Endothelial cell of umbilical vein (primary cell): ENCODE measurements around the gene GMCL2. TPM values are rescaled to one million over a fixed set of nuclear protein-coding genes. Genes with fewer than 3 reads are reported as not detected.

Experiments used
- BruUV-seq: library from RNA; stranded (reverse); fragments of 400-500 nt; replicated peaks from 2 replicates; lab custom pipeline; 2021; lab: Mats Ljungman, UMichigan
- CTCF ChIA-PET: fragments of 300-600, 350-600 bp; sonication (Branson Sonifier 250); formaldehyde crosslinking; loops from one replicate; lab custom pipeline; 2021; ENCODE audit warnings: antibody characterized with exemption, inconsistent platforms; lab: Charles Lee
- POLR2A ChIA-PET: fragments of 300-600, 350-600 bp; sonication (Branson Sonifier 250); formaldehyde crosslinking; loops from one replicate; lab custom pipeline; 2021; ENCODE audit warnings: antibody characterized with exemption, inconsistent platforms; lab: Charles Lee
- DNase-seq: peaks from one replicate; pipeline ENCODE4 v3.0.0-alpha.2; 2011; ENCODE audit warnings: low read depth, low spot score
- FAIRE-seq: peaks from 2 replicates; lab custom pipeline; 2011; peaks lifted over from hg19 to GRCh38; lab: Jason Lieb, UNC
- H2AFZ ChIP-seq: 2 replicates; pipeline ENCODE4 v1.6.0; 2012; ENCODE audit warnings: low read depth, low read length, control low read depth, inconsistent platforms
- H3K27ac ChIP-seq: 2 replicates; pipeline ENCODE4 v1.5.1; 2011; ENCODE audit warnings: low read depth, mild to moderate bottlenecking, control low read depth, low read length, moderate library complexity; ENCODE audit not compliant: insufficient read depth
- H3K27me3 ChIP-seq, 2 experiments: 2 replicates each; pipeline versions ENCODE4 v1.6.0 to v1.6.1; 2011; ENCODE audit warnings: low read length in 2 of 2, mixed read lengths in 1 of 2; ENCODE audit not compliant: control insufficient read depth in 2 of 2, insufficient read depth in 2 of 2
- H3K36me3 ChIP-seq, 2 experiments: 2 replicates in 1 of 2; 3 replicates in 1 of 2; pipeline ENCODE4 v1.5.1; 2011; ENCODE audit warnings: low read length in 2 of 2, mild to moderate bottlenecking in 1 of 2, moderate library complexity in 1 of 2; ENCODE audit not compliant: control insufficient read depth in 2 of 2, insufficient read depth in 2 of 2; ENCODE audit errors: extremely low read depth in 1 of 2
- H3K4me1 ChIP-seq: 3 replicates; pipeline ENCODE4 v1.5.1; 2011; ENCODE audit warnings: mild to moderate bottlenecking, low read length; ENCODE audit not compliant: control insufficient read depth, insufficient read depth; ENCODE audit errors: extremely low read depth
- H3K4me2 ChIP-seq: 2 replicates; pipeline ENCODE4 v1.6.1; 2011; ENCODE audit warnings: low read length, control low read depth, mixed read lengths; ENCODE audit not compliant: insufficient read depth
- H3K4me3 ChIP-seq, 3 experiments: fragments of 200-600 bp in 1 of 3; sonication (generic), shearing (Covaris generic) in 1 of 3; replicated peaks in 1 of 3; 2 replicates each; pipeline ENCODE4 v1.5.1; 2011 to 2016; ENCODE audit warnings: control low read depth in 3 of 3, low read length in 3 of 3, mild to moderate bottlenecking in 2 of 3, inconsistent platforms in 1 of 3, low read depth in 1 of 3, moderate library complexity in 1 of 3; ENCODE audit not compliant: insufficient read depth in 1 of 3
- H3K79me2 ChIP-seq: 2 replicates; pipeline ENCODE4 v1.6.0; 2012; ENCODE audit warnings: low read length, inconsistent platforms; ENCODE audit not compliant: control insufficient read depth, insufficient read depth
- H3K9ac ChIP-seq: replicated peaks from 2 replicates; pipeline ENCODE3; 2011; ENCODE audit warnings: low read length, control low read depth; ENCODE audit not compliant: insufficient read depth; ENCODE audit errors: extremely low read depth
- H3K9me1 ChIP-seq: replicated peaks from 3 replicates; pipeline ENCODE4 v1.6.0; 2011; ENCODE audit warnings: mild to moderate bottlenecking, low read length; ENCODE audit not compliant: control insufficient read depth, insufficient read depth; ENCODE audit errors: extremely low read depth
- H3K9me3 ChIP-seq: replicated peaks from 2 replicates; pipeline ENCODE4 v1.5.1; 2012; ENCODE audit warnings: low read length, inconsistent platforms; ENCODE audit not compliant: control insufficient read depth, insufficient read depth
- H4K20me1 ChIP-seq: replicated peaks from 2 replicates; pipeline ENCODE3; 2011; ENCODE audit warnings: mild to moderate bottlenecking, low read length; ENCODE audit not compliant: control insufficient read depth, insufficient read depth; ENCODE audit errors: extremely low read depth
- EZH2 ChIP-seq: IDR thresholded peaks from 2 replicates; pipeline ENCODE4 v1.6.1; 2012; ENCODE audit warnings: borderline replicate concordance, low read depth, mild to moderate bottlenecking, moderate library complexity, low read length, inconsistent platforms; ENCODE audit not compliant: severe bottlenecking
- FOS ChIP-seq: IDR thresholded peaks from 2 replicates; pipeline ENCODE4 v1.6.1; 2011; ENCODE audit warnings: mild to moderate bottlenecking, low read length, moderate library complexity, borderline replicate concordance; ENCODE audit not compliant: insufficient read depth
- GATA2 ChIP-seq: IDR thresholded peaks from 2 replicates; pipeline ENCODE4 v1.7.0; 2011; ENCODE audit warnings: low read depth, mild to moderate bottlenecking, moderate library complexity, mixed read lengths, low read length; ENCODE audit not compliant: insufficient read length, insufficient read depth
- JUN ChIP-seq: IDR thresholded peaks from 2 replicates; pipeline ENCODE4 v1.6.1; 2011; ENCODE audit warnings: borderline replicate concordance, low read depth; ENCODE audit not compliant: insufficient read length, insufficient read depth
- MAX ChIP-seq: IDR thresholded peaks from 2 replicates; pipeline ENCODE4 v1.6.1; 2011; ENCODE audit not compliant: insufficient read depth, insufficient read length
- MYC ChIP-seq: IDR thresholded peaks from one replicate; pipeline ENCODE4 v1.6.1; 2011; ENCODE audit warnings: mild to moderate bottlenecking, low read depth, low read length
- POLR2A ChIP-seq: IDR thresholded peaks from 2 replicates; pipeline ENCODE4 v1.6.1; 2012; ENCODE audit warnings: low read depth, mild to moderate bottlenecking, control low read depth, low read length
- POLR2AphosphoS5 ChIP-seq: IDR thresholded peaks from 2 replicates; pipeline ENCODE4 v1.6.1; 2012; ENCODE audit warnings: low read depth, mild to moderate bottlenecking, control low read depth, low read length, moderate library complexity; ENCODE audit not compliant: insufficient read depth
- dilution Hi-C: fragments of 300-500 bp; cut with MboI; formaldehyde crosslinking; loops from one replicate; pipeline ENCODE4 v1.15.0; 2019; ENCODE audit warnings: low sequenced_read_pairs; ENCODE audit not compliant: extremely low pct_ligation_motif_present
- intact Hi-C: fragments of 100-400 bp; cut with micrococcal nuclease; formaldehyde crosslinking; loops from one replicate; pipeline ENCODE4 v1.10.0; 2022
- polyA plus RNA-seq, 4 experiments: library from polyadenylated mRNA; depleted of rRNA in 3 of 4; stranded (reverse) in 3 of 4; unstranded in 1 of 4; fragments of >200 nt; gene quantifications; 2 replicates each; pipeline versions ENCODE4 v1.2.1 to v1.2.3, GENCODE V29; 2011 to 2012; ENCODE audit warnings: missing spikeins in 1 of 4
- total RNA-seq: library from RNA; stranded (reverse); gene quantifications from 2 replicates; pipeline ENCODE4 v1.2.3, GENCODE V29; 2021
- TF ChIP-seq, protein P1 (sequence below), 2 donors: IDR thresholded peaks; 1 replicate in 1 of 2; 2 replicates in 1 of 2; pipeline ENCODE4 v1.5.1; 2011; ENCODE audit warnings: low read length in 2 of 2, mild to moderate bottlenecking in 2 of 2, moderate library complexity in 2 of 2, control low read depth in 1 of 2, inconsistent platforms in 1 of 2, low read depth in 1 of 2; ENCODE audit not compliant: insufficient read depth in 1 of 2; ENCODE audit errors: extremely low read depth in 1 of 2

GMCL2 gene
- total and polyA plus RNA-seq, 2 donors (not counting 3 experiments of a cell fraction or from before 2014, with no cell fraction given) = not detected

DNA sequence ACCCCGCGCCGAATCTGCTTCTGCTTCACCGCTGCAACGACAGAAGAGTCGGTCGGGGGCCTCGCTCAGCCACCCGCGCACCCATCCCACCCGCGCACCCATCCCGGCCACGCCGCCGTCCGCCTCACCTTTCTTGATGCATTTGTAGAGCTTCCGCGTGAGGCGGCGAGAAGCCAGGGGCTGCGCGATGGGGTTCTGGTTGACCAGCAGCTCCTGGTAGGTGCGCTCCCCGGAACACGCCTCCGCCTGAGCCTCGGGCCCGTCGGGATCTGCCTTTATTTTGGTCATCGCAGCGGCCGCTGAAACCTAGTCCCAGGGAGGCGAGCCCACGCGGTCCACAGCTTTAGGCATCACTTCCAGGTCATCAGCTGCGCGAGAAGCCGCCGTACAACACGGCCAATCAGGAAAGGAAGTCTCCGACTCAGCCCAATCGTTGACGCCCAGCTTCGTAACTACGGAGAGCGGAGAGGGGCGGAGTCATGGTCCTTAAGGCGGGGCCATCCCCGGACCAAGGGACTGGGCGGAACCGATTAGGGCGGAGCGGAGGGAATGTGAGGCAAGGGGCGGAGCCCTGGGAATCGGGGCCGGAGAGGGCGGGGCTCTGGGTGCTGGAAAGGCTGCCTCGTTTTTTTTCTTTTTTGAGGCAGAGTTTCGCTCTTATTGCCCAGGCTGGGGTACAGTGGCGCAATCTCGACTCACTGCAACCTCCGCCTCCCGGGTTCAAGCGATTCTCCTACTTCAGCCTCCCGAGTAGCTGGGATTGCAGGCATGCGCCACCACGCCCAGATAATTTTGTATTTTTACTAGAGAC lies 33.4 kb downstream of the GMCL2 start, which contains the start of gene NHP2:
TSS of gene NHP2 (minus strand) at position 356 of the 811 bp plus-strand sequence. CDS start at position 288, 68 bp downstream.
- no peaks in the 10 kb centered on the region for H3K9me1 ChIP-seq
- peaks cover 8 to 15% of the 10 kb centered on the region in 2 experiments for H3K36me3 ChIP-seq
- H3K4me1 ChIP-seq = peaks cover 6% of the 10 kb centered on the region
- no peaks in the 10 kb centered on the region for H3K27me3 ChIP-seq
- peak within 1 kb of the TSS; percentile 47 to 79 (median 71) for H3K4me3 ChIP-seq
- peak within 1 kb of the TSS; percentile 30 for H2AFZ ChIP-seq
- intact Hi-C loops (loop anchor here (1.0 to 2.0 kb wide), 4 partner anchors 23 to 553 kb away; partner anchors contain the start of genes B4GALT7 and HNRNPAB), dilution Hi-C loops (no loop called here)
- H3K9ac ChIP-seq = peak within 1 kb of the TSS; percentile 65
- no peaks in the 10 kb centered on the region for H4K20me1 ChIP-seq
- H3K79me2 ChIP-seq = peaks cover 17% of the 10 kb centered on the region
- no TSS peak for BruUV-seq
- FAIRE-seq (peak; percentile 99), DNase-seq (peak; percentile 99)
- CTCF ChIA-PET = interaction anchor here (0.8 to 3.0 kb wide), 8 partner anchors 9 to 546 kb away, joined by 3 to 40 read pairs (median 3); no protein-coding TSS in a partner anchor
- POLR2A ChIA-PET = interaction anchor here (0.8 to 1.0 kb wide), 3 partner anchors 9 to 51 kb away, joined by 3 to 9 read pairs (median 3); partner anchors contain the start of gene HNRNPAB
- peak within 1 kb of the TSS; percentile 78 for H3K4me2 ChIP-seq
- peak within 1 kb of the TSS; percentile 14 for H3K27ac ChIP-seq
- TF ChIP-seq GATA2 (no peak), MAX (peak; percentile 70), MYC (peak; percentile 83), POLR2AphosphoS5 (peak; percentile 49), FOS (no peak), POLR2A (peak; percentile 50), JUN (no peak), EZH2 (no peak)
- TF ChIP-seq, protein P1, sequence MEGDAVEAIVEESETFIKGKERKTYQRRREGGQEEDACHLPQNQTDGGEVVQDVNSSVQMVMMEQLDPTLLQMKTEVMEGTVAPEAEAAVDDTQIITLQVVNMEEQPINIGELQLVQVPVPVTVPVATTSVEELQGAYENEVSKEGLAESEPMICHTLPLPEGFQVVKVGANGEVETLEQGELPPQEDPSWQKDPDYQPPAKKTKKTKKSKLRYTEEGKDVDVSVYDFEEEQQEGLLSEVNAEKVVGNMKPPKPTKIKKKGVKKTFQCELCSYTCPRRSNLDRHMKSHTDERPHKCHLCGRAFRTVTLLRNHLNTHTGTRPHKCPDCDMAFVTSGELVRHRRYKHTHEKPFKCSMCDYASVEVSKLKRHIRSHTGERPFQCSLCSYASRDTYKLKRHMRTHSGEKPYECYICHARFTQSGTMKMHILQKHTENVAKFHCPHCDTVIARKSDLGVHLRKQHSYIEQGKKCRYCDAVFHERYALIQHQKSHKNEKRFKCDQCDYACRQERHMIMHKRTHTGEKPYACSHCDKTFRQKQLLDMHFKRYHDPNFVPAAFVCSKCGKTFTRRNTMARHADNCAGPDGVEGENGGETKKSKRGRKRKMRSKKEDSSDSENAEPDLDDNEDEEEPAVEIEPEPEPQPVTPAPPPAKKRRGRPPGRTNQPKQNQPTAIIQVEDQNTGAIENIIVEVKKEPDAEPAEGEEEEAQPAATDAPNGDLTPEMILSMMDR (IDR thresholded peaks at IDR 0.05; ENCODE audit: extremely low read depth in 1 of 2, insufficient read depth in 1 of 2, low read depth in 1 of 2, low read length in 2 of 2) = no peak
- no peaks in the 10 kb centered on the region for H3K9me3 ChIP-seq
